ENCODE results near the gene PAGR1.

DNA sequence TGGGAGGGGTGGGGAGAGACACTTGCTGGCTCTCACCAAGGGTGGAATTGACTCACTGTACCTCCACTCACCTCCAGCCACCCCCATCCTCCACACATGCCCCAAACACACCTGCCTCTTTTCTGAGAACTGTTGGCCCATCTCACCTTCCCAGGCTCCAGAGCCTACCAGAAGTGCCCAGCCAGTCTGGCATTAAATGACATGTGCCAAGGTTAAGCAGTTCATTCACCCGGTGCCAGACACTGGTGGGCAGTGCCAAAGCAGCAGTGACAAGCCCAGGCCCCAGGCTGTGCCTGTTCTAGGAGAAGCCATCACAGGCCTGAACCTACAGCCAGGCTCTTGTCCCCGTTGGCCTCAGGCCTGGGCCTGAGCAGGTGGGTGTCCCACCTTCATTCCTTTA lies 15.5 kb downstream of the PAGR1 start:
- TF ChIP-seq EP300 (IDR thresholded peaks at IDR 0.05; ENCODE audit: borderline replicate concordance) (no peak), NFIC (IDR thresholded peaks at IDR 0.05) (no peak), ZBTB7A (IDR thresholded peaks at IDR 0.05; ENCODE audit: low read depth) (no peak), YY1 (IDR thresholded peaks at IDR 0.05; ENCODE audit: low read depth) (no peak), REST (IDR thresholded peaks at IDR 0.05; ENCODE audit: low read depth) (no peak), CREB1 (IDR thresholded peaks at IDR 0.05; ENCODE audit: low read depth) (no peak), EGR1 (IDR thresholded peaks at IDR 0.05) (no peak)
